Measurements from ENCODE around the gene GRIK5. TPM values are rescaled to one million over a fixed set of nuclear protein-coding genes. Genes with fewer than 3 reads are reported as not detected.

GRIK5 gene
- polyA plus RNA-seq, 1 experiment: 0.06 TPM

DNA sequence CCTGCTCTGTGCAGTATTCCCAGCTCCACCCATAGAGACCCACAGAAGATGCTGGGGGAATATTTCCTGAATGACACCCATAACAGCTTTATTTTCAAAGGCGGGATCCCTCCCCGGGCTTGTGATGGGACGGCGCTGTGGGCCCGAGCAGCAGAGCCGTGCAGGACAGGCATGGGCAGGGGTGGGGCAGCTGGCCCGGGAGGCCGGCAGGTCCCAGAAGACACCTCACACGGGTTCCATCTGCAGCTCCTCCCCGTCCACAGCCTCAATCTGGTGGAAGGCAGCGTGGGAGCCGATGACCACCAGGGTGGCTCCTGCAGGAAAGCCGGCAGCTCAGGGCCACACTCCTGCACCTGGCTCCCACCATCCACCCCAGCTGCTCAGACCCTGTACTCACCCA, 113.4 kb downstream of the GRIK5 start:
- ChIA-PET CTCF (interaction anchor here (1.2 to 3.6 kb wide), 6 partner anchors 10 to 96 kb away, joined by 3 to 20 read pairs (median 6); no protein-coding TSS in a partner anchor), POLR2A (no interaction called here)
- TF ChIP-seq, protein P1, sequence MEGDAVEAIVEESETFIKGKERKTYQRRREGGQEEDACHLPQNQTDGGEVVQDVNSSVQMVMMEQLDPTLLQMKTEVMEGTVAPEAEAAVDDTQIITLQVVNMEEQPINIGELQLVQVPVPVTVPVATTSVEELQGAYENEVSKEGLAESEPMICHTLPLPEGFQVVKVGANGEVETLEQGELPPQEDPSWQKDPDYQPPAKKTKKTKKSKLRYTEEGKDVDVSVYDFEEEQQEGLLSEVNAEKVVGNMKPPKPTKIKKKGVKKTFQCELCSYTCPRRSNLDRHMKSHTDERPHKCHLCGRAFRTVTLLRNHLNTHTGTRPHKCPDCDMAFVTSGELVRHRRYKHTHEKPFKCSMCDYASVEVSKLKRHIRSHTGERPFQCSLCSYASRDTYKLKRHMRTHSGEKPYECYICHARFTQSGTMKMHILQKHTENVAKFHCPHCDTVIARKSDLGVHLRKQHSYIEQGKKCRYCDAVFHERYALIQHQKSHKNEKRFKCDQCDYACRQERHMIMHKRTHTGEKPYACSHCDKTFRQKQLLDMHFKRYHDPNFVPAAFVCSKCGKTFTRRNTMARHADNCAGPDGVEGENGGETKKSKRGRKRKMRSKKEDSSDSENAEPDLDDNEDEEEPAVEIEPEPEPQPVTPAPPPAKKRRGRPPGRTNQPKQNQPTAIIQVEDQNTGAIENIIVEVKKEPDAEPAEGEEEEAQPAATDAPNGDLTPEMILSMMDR (IDR thresholded peaks at IDR 0.05; ENCODE audit: insufficient read depth, low read depth, low read length): no peak
- no peak overlapping the region for H3K4me3 ChIP-seq (ENCODE audit: low read depth, low read length)
- peaks cover 13% of the 10 kb centered on the region for H3K36me3 ChIP-seq (ENCODE audit: control insufficient read depth, insufficient read depth, low read length)
- DNase-seq (ENCODE audit: low read depth): no peak
- no peaks in the 10 kb centered on the region for H3K27me3 ChIP-seq (ENCODE audit: control insufficient read depth, insufficient read depth, low read length)

DNA sequence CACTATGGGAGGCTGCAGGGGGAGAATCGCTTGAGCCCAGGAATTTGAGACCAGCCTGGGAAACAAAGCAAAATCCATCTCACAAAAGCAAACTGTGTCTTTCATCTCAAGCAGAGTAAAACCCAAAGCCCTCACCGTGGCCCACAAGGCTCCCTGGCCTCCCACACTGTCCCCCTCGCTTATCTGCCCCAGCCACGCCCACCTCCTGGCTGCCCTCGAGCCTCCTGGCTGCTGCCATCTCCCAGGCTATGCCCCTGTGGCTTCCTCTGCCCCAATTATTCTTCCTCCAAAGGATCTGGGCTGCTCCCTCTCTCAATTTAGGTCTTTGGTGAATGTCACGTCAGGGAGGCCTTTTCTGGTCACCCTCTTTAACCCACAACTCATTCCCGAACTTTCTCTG, 114.5 kb downstream of the GRIK5 start:
- CTCF ChIA-PET: no interaction called here

GRCh38 chr19:41951686-41952172, 118.3 kb downstream of the GRIK5 start:
- ChIA-PET POLR2A (no interaction called here), CTCF (interaction anchor here (0.6 to 1.5 kb wide), 13 partner anchors 9 to 1484 kb away, joined by 3 to 12 read pairs (median 4); partner anchors contain the start of gene RPS19)
- no peak overlapping the region for H3K4me3 ChIP-seq (ENCODE audit: low read depth, low read length)
- no peaks in the 10 kb centered on the region for H3K27me3 ChIP-seq (ENCODE audit: control insufficient read depth, insufficient read depth, low read length)
- TF ChIP-seq, protein P1 (IDR thresholded peaks at IDR 0.05; ENCODE audit: insufficient read depth, low read depth, low read length): peak; percentile 99
- peaks cover 11% of the 10 kb centered on the region for H3K36me3 ChIP-seq (ENCODE audit: control insufficient read depth, insufficient read depth, low read length)
- no peak for DNase-seq (ENCODE audit: low read depth)

More for the DNA sequence above, 114.5 kb downstream of the GRIK5 start:
- Histone ChIP-seq H3K27me3 (ENCODE audit: control insufficient read depth, insufficient read depth, low read length) (no peaks in the 10 kb centered on the region), H3K36me3 (ENCODE audit: control insufficient read depth, insufficient read depth, low read length) (peaks cover 13% of the 10 kb centered on the region), H3K4me3 (ENCODE audit: low read depth, low read length) (no peak overlapping the region)
- POLR2A ChIA-PET: no interaction called here
- no peak for DNase-seq (ENCODE audit: low read depth)
- TF ChIP-seq, protein P1 (IDR thresholded peaks at IDR 0.05; ENCODE audit: insufficient read depth, low read depth, low read length): no peak

Other genes starting within 250 kb of the GRIK5 start
- not detected in 2 replicates for gene LYPD4, start 225.5 kb downstream of the GRIK5 start, polyA plus RNA-seq (2011; rRNA removed)
- not detected in 2 replicates for gene DMRTC2, start 225.2 kb downstream of the GRIK5 start, polyA plus RNA-seq (2011; rRNA removed)
- gene RPS19, start 210.0 kb downstream of the GRIK5 start, polyA plus RNA-seq (2011; rRNA removed): 1,209 and 1,864 TPM in 2 replicates
- 0.17 and 0.37 TPM in 2 replicates for gene CD79A, start 192.9 kb downstream of the GRIK5 start, polyA plus RNA-seq (2011; rRNA removed)
- gene ARHGEF1, start 187.0 kb downstream of the GRIK5 start, polyA plus RNA-seq (2011; rRNA removed): 24.4 and 41.0 TPM in 2 replicates
- 0.04 TPM in 2 replicates for gene ERFL, start 141.8 kb downstream of the GRIK5 start, polyA plus RNA-seq (2011; rRNA removed)
- 302 and 361 TPM in 2 replicates for gene RABAC1, start 110.9 kb downstream of the GRIK5 start, polyA plus RNA-seq (2011; rRNA removed)
- gene ATP1A3, start 76.0 kb downstream of the GRIK5 start, polyA plus RNA-seq (2011; rRNA removed): 0.11 and 0.32 TPM in 2 replicates
- 5.6 and 10.4 TPM in 2 replicates for gene ZNF574, start 6.0 kb upstream of the GRIK5 start, polyA plus RNA-seq (2011; rRNA removed)
- gene POU2F2, start 62.2 kb upstream of the GRIK5 start, polyA plus RNA-seq (2011; rRNA removed): 1.8 and 2.2 TPM in 2 replicates
- gene DEDD2, start 147.5 kb upstream of the GRIK5 start, polyA plus RNA-seq (2011; rRNA removed): 19.1 and 30.4 TPM in 2 replicates
- 4.8 and 5.9 TPM in 2 replicates for gene ZNF526, start 150.1 kb upstream of the GRIK5 start, polyA plus RNA-seq (2011; rRNA removed)
- gene GSK3A, start 172.4 kb upstream of the GRIK5 start, polyA plus RNA-seq (2011; rRNA removed): 27.7 and 36.1 TPM in 2 replicates
- gene ERF, start 184.9 kb upstream of the GRIK5 start, polyA plus RNA-seq (2011; rRNA removed): 47.4 and 51.4 TPM in 2 replicates
- 3.5 and 7.0 TPM in 2 replicates for gene CIC, start 199.0 kb upstream of the GRIK5 start, polyA plus RNA-seq (2011; rRNA removed)
- 0.43 and 0.93 TPM in 2 replicates for gene PRR19, start 231.9 kb upstream of the GRIK5 start, polyA plus RNA-seq (2011; rRNA removed)
- gene PAFAH1B3, start 232.4 kb upstream of the GRIK5 start, polyA plus RNA-seq (2011; rRNA removed): 24.7 and 35.7 TPM in 2 replicates
- 0.07 TPM in 1 of 2 replicates, not detected in the other for gene TMEM145, start 243.1 kb upstream of the GRIK5 start, polyA plus RNA-seq (2011; rRNA removed)

Data from BJ (cell line).